HepG2 (cell line): ENCODE measurements around the gene NRSN2.

ENCODE experiments used
- ARID2 ChIP-seq: sonication (generic); formaldehyde crosslinking; IDR thresholded peaks from 2 replicates; pipeline ENCODE4 v1.8.1; 2022; ENCODE audit warnings: mild to moderate bottlenecking, missing genetic modification reagents, borderline replicate concordance
- E2F2 ChIP-seq: sonication (generic); formaldehyde crosslinking; IDR thresholded peaks from 2 replicates; pipeline ENCODE4 v1.4.0; 2020; ENCODE audit warnings: missing genetic modification reagents, borderline replicate concordance
- NR2F2 ChIP-seq: IDR thresholded peaks from 2 replicates; pipeline ENCODE4 v1.6.1; 2012; ENCODE audit warnings: low read depth, inconsistent platforms, borderline replicate concordance
- POLR2A ChIP-seq, 2 experiments: IDR thresholded peaks; 2 replicates each; pipeline ENCODE4 v1.6.1; 2011; ENCODE audit warnings: low read depth in 2 of 2, low read length in 2 of 2, mild to moderate bottlenecking in 1 of 2, moderate library complexity in 1 of 2; ENCODE audit not compliant: insufficient read depth in 1 of 2
- ZFP1 ChIP-seq: IDR thresholded peaks from 2 replicates; pipeline ENCODE4 v1.6.1; 2016
- ZNF230 ChIP-seq: sonication (generic); formaldehyde crosslinking; IDR thresholded peaks from 2 replicates; pipeline ENCODE4 v1.4.0; 2020; ENCODE audit warnings: mild to moderate bottlenecking, missing genetic modification reagents
- ZNF232 ChIP-seq: sonication (generic); formaldehyde crosslinking; IDR thresholded peaks from 2 replicates; pipeline ENCODE4 v1.4.0; 2020; ENCODE audit warnings: missing genetic modification reagents, borderline replicate concordance
- ZNF547 ChIP-seq: sonication (generic); formaldehyde crosslinking; IDR thresholded peaks from 2 replicates; pipeline ENCODE4 v1.5.1; 2020; ENCODE audit warnings: mild to moderate bottlenecking, missing genetic modification reagents
- ZNF768 ChIP-seq: sonication (generic); formaldehyde crosslinking; IDR thresholded peaks from 2 replicates; pipeline ENCODE4 v1.4.0; 2020; ENCODE audit warnings: missing genetic modification reagents
- TF ChIP-seq, protein P1 (sequence below): sonication (generic); formaldehyde crosslinking; IDR thresholded peaks from 2 replicates; pipeline ENCODE4 v1.5.0; 2020; ENCODE audit warnings: mild to moderate bottlenecking, missing genetic modification reagents, moderate library complexity
- TF ChIP-seq, protein P2 (sequence below): sonication (generic); formaldehyde crosslinking; IDR thresholded peaks from 2 replicates; pipeline ENCODE4 v1.9.0; 2021; ENCODE audit warnings: missing genetic modification reagents, mild to moderate bottlenecking, borderline replicate concordance
- TF ChIP-seq, protein P3 (sequence below): sonication (generic); formaldehyde crosslinking; IDR thresholded peaks from 2 replicates; pipeline ENCODE4 v1.4.0; 2020; ENCODE audit warnings: missing genetic modification reagents

GRCh38 chr20:354298-354977 lies 7.5 kb downstream of the NRSN2 start:
- TF ChIP-seq, protein P1, sequence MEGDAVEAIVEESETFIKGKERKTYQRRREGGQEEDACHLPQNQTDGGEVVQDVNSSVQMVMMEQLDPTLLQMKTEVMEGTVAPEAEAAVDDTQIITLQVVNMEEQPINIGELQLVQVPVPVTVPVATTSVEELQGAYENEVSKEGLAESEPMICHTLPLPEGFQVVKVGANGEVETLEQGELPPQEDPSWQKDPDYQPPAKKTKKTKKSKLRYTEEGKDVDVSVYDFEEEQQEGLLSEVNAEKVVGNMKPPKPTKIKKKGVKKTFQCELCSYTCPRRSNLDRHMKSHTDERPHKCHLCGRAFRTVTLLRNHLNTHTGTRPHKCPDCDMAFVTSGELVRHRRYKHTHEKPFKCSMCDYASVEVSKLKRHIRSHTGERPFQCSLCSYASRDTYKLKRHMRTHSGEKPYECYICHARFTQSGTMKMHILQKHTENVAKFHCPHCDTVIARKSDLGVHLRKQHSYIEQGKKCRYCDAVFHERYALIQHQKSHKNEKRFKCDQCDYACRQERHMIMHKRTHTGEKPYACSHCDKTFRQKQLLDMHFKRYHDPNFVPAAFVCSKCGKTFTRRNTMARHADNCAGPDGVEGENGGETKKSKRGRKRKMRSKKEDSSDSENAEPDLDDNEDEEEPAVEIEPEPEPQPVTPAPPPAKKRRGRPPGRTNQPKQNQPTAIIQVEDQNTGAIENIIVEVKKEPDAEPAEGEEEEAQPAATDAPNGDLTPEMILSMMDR = peak; percentile 99
- TF ChIP-seq E2F2 = no peak
- TF ChIP-seq ZNF230 (CRISPR knock-in tag) = no peak; the same call in 1 of the 2 replicates
- TF ChIP-seq, protein P2, sequence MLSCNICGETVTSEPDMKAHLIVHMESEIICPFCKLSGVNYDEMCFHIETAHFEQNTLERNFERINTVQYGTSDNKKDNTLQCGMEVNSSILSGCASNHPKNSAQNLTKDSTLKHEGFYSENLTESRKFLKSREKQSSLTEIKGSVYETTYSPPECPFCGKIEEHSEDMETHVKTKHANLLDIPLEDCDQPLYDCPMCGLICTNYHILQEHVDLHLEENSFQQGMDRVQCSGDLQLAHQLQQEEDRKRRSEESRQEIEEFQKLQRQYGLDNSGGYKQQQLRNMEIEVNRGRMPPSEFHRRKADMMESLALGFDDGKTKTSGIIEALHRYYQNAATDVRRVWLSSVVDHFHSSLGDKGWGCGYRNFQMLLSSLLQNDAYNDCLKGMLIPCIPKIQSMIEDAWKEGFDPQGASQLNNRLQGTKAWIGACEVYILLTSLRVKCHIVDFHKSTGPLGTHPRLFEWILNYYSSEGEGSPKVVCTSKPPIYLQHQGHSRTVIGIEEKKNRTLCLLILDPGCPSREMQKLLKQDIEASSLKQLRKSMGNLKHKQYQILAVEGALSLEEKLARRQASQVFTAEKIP (CRISPR knock-in tag) = no peak
- TF ChIP-seq ARID2 (CRISPR knock-in tag) = no peak
- TF ChIP-seq ZNF547 (CRISPR knock-in tag) = no peak; the same call in 1 of the 2 replicates
- no peak; the same call in 1 of the 2 replicates for TF ChIP-seq ZNF232 (CRISPR knock-in tag)
- TF ChIP-seq ZFP1 (CRISPR knock-in tag) = 0 out of 2 replicates have a peak, but pooled peaks have one; percentile 40
- TF ChIP-seq POLR2A (IDR thresholded peaks at IDR 0.05; ENCODE audit: insufficient read depth in 1 of 2, low read depth in 2 of 2, low read length in 2 of 2) = peak in 1 of 2 experiments; percentile 27; a peak in 1 of 4 replicates
- TF ChIP-seq, protein P3, sequence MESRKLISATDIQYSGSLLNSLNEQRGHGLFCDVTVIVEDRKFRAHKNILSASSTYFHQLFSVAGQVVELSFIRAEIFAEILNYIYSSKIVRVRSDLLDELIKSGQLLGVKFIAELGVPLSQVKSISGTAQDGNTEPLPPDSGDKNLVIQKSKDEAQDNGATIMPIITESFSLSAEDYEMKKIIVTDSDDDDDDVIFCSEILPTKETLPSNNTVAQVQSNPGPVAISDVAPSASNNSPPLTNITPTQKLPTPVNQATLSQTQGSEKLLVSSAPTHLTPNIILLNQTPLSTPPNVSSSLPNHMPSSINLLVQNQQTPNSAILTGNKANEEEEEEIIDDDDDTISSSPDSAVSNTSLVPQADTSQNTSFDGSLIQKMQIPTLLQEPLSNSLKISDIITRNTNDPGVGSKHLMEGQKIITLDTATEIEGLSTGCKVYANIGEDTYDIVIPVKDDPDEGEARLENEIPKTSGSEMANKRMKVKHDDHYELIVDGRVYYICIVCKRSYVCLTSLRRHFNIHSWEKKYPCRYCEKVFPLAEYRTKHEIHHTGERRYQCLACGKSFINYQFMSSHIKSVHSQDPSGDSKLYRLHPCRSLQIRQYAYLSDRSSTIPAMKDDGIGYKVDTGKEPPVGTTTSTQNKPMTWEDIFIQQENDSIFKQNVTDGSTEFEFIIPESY (CRISPR knock-in tag) = peak; percentile 82
- no peak for TF ChIP-seq NR2F2
- TF ChIP-seq ZNF768 (CRISPR knock-in tag) = no peak
